Neuronal stem cell (in vitro differentiated cells): Measurements from ENCODE around the gene BAZ1A.

ENCODE experiments used
- DNase-seq: peaks from one replicate; pipeline ENCODE4 v3.0.0-alpha.2; 2013; ENCODE audit warnings: low spot score
- H2AFZ ChIP-seq: one replicate; pipeline ENCODE4 v1.6.1; 2013; ENCODE audit warnings: mild to moderate bottlenecking, low read length, inconsistent platforms
- H2AK5ac ChIP-seq: 2 replicates; pipeline ENCODE4 v1.6.1; 2013; ENCODE audit warnings: low read depth, mild to moderate bottlenecking, inconsistent platforms, low read length, moderate library complexity, mixed read lengths
- H2BK120ac ChIP-seq: 2 replicates; pipeline ENCODE4 v1.6.1; 2013; ENCODE audit warnings: low read depth, mild to moderate bottlenecking, inconsistent platforms, low read length, moderate library complexity, mixed read lengths
- H2BK12ac ChIP-seq: one replicate; pipeline ENCODE4 v1.6.1; 2013; ENCODE audit warnings: low read length, inconsistent platforms
- H2BK15ac ChIP-seq: 2 replicates; pipeline ENCODE4 v1.6.1; 2013; ENCODE audit warnings: mild to moderate bottlenecking, low read length, inconsistent platforms, mixed read lengths
- H2BK5ac ChIP-seq: one replicate; pipeline ENCODE4 v1.6.1; 2013; ENCODE audit warnings: inconsistent platforms, mild to moderate bottlenecking, low read length, moderate library complexity
- H3K14ac ChIP-seq: one replicate; pipeline ENCODE4 v1.6.1; 2013; ENCODE audit warnings: low read length, inconsistent platforms
- H3K18ac ChIP-seq: 2 replicates; pipeline ENCODE4 v1.6.1; 2013; ENCODE audit warnings: low read length, inconsistent platforms
- H3K23ac ChIP-seq: 2 replicates; pipeline ENCODE4 v1.6.1; 2013; ENCODE audit warnings: low read depth, mild to moderate bottlenecking, mixed read lengths, low read length, inconsistent platforms; ENCODE audit not compliant: poor library complexity
- H3K27ac ChIP-seq: replicated peaks from 3 replicates; pipeline ENCODE4 v1.5.1; 2013; ENCODE audit warnings: low read length, inconsistent platforms
- H3K27me3 ChIP-seq, 3 experiments: 2 replicates each; pipeline ENCODE4 v1.6.1; 2013; ENCODE audit warnings: low read length in 3 of 3, mild to moderate bottlenecking in 2 of 3, inconsistent platforms in 1 of 3, low read depth in 1 of 3, mixed read lengths in 1 of 3, moderate library complexity in 1 of 3; ENCODE audit not compliant: control insufficient read depth in 3 of 3, insufficient read depth in 3 of 3
- H3K36me3 ChIP-seq, 2 donors: replicated peaks in 1 of 2; 2 replicates each; pipeline ENCODE4 v1.6.1; 2013; ENCODE audit warnings: low read length in 2 of 2; ENCODE audit not compliant: control insufficient read depth in 2 of 2, insufficient read depth in 2 of 2
- H3K4ac ChIP-seq: 2 replicates; pipeline ENCODE4 v1.6.1; 2013; ENCODE audit warnings: inconsistent platforms, mild to moderate bottlenecking, low read length, moderate library complexity
- H3K4me1 ChIP-seq, 2 donors: 1 replicate in 1 of 2; 2 replicates in 1 of 2; pipeline ENCODE4 v1.6.1; 2013; ENCODE audit warnings: low read length in 2 of 2, low read depth in 1 of 2; ENCODE audit not compliant: control insufficient read depth in 2 of 2, insufficient read depth in 1 of 2
- H3K4me2 ChIP-seq: one replicate; pipeline ENCODE4 v1.6.1; 2013; ENCODE audit warnings: mild to moderate bottlenecking, low read length, inconsistent platforms; ENCODE audit not compliant: insufficient read depth, poor library complexity, severe bottlenecking
- H3K4me3 ChIP-seq, 2 donors: 2 replicates each; pipeline ENCODE4 v1.5.1; 2013; ENCODE audit warnings: low read length in 2 of 2, mild to moderate bottlenecking in 2 of 2, inconsistent platforms in 1 of 2, moderate library complexity in 1 of 2
- H3K79me1 ChIP-seq: one replicate; pipeline ENCODE4 v1.6.1; 2013; ENCODE audit warnings: low read depth, mild to moderate bottlenecking, inconsistent platforms, low read length, moderate library complexity
- H3K9ac ChIP-seq: one replicate; pipeline ENCODE4 v1.6.1; 2013; ENCODE audit warnings: mild to moderate bottlenecking, low read depth, low read length, inconsistent platforms; ENCODE audit not compliant: poor library complexity
- H3K9me3 ChIP-seq, 2 donors: replicated peaks in 1 of 2; 2 replicates each; pipeline versions ENCODE3 to v1.6.1; 2013; ENCODE audit warnings: low read length in 2 of 2, mild to moderate bottlenecking in 2 of 2, inconsistent platforms in 1 of 2, low read depth in 1 of 2, mixed read lengths in 1 of 2, moderate library complexity in 1 of 2; ENCODE audit not compliant: control insufficient read depth in 2 of 2, insufficient read depth in 1 of 2
- H4K8ac ChIP-seq: one replicate; pipeline ENCODE4 v1.6.1; 2013; ENCODE audit warnings: low read depth, mild to moderate bottlenecking, inconsistent platforms, low read length, moderate library complexity
- H4K91ac ChIP-seq: one replicate; pipeline ENCODE4 v1.6.1; 2013; ENCODE audit warnings: low read length, low read depth, mild to moderate bottlenecking, inconsistent platforms; ENCODE audit not compliant: poor library complexity
- WGBS, 2 donors: extraction: QIAGEN DNeasy Blood & Tissue Kit; methylation state at CpG; one replicate each; pipeline ENCODE4 v1.1.7; 2013; ENCODE audit warnings: missing lambda C conversion rate in 2 of 2, mixed read lengths in 1 of 2; ENCODE audit not compliant: insufficient read length in 2 of 2, insufficient replicate concordance in 1 of 2; ENCODE audit errors: extremely low coverage in 2 of 2; 5-methylcytosine and 5-hydroxymethylcytosine counted together

The BAZ1A gene

DNA sequence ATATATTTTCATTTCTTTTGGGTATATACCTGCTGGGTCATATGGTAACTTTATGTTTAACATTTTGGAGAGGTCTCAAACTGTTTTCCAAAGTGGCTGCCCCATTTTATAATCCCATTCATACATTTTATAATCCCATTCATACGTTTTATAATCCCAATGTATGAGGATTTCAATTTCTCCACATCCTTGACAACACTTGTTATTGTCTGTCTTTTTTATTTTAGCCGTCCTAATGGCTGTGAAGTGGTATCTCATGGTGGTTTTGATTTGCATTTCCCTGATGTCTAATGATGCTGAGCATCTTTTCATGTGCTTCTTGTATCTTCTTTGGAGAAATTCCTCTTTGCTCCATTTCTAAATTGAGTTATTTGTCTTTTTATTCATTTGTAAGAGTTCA is 154.0 kb downstream of the BAZ1A start:
- 100% methylated on average over 1 of the region's 2 CpGs; no CpG with 5 or more reads in 1 of the 2 donors for WGBS, 2 donors
- no peak overlapping the region for H3K27ac ChIP-seq
- no peak overlapping the region for H3K14ac ChIP-seq
- no peak overlapping the region for H4K8ac ChIP-seq
- H3K9ac ChIP-seq: no peak overlapping the region
- peaks cover 0 to under 1% (median 0%) of the 10 kb centered on the region in 3 experiments for H3K27me3 ChIP-seq
- H2BK120ac ChIP-seq: no peak overlapping the region
- H3K4me1 ChIP-seq: no peaks in the 10 kb centered on the region
- H2BK15ac ChIP-seq: no peak overlapping the region
- H3K4me2 ChIP-seq: no peak overlapping the region
- H3K79me1 ChIP-seq: no peaks in the 10 kb centered on the region
- no peak overlapping the region for H2AK5ac ChIP-seq
- no peaks in the 10 kb centered on the region for H3K36me3 ChIP-seq
- H3K18ac ChIP-seq: no peak overlapping the region
- no peak overlapping the region for H3K23ac ChIP-seq
- no peak overlapping the region for H2BK12ac ChIP-seq
- H2AFZ ChIP-seq: no peak overlapping the region
- H2BK5ac ChIP-seq: no peak overlapping the region
- no peak for DNase-seq
- no peaks in the 10 kb centered on the region for H3K9me3 ChIP-seq
- H3K4ac ChIP-seq: no peak overlapping the region
- no peak overlapping the region for H4K91ac ChIP-seq
- H3K4me3 ChIP-seq: no peak overlapping the region

- H3K4me2 ChIP-seq: no peak overlapping the region
- H3K23ac ChIP-seq: no peak overlapping the region
- no peaks in the 10 kb centered on the region for H3K4me1 ChIP-seq
- no peak overlapping the region for H2BK120ac ChIP-seq
- H2AFZ ChIP-seq: no peak overlapping the region
- no peaks in the 10 kb centered on the region for H3K9me3 ChIP-seq
- H3K9ac ChIP-seq: no peak overlapping the region
- no peak overlapping the region for H2AK5ac ChIP-seq
- H2BK12ac ChIP-seq: no peak overlapping the region
- H2BK5ac ChIP-seq: no peak overlapping the region
- no peak overlapping the region for H3K4me3 ChIP-seq
- H4K91ac ChIP-seq: no peak overlapping the region
- no peaks in the 10 kb centered on the region for H3K36me3 ChIP-seq
- no CpG with 5 or more reads among the region's 4 CpGs for WGBS, 2 donors
- H3K18ac ChIP-seq: no peak overlapping the region
- H4K8ac ChIP-seq: no peak overlapping the region
- peaks cover 0 to 15% (median 0%) of the 10 kb centered on the region in 3 experiments for H3K27me3 ChIP-seq
- no peak overlapping the region for H3K14ac ChIP-seq
- no peak for DNase-seq
- no peak overlapping the region for H3K27ac ChIP-seq
- H3K4ac ChIP-seq: no peak overlapping the region
- no peak overlapping the region for H2BK15ac ChIP-seq
- H3K79me1 ChIP-seq: no peaks in the 10 kb centered on the region
These were observed 156.3 kb downstream of the BAZ1A start for GRCh38 chr14:34718750-34719304.

- Histone ChIP-seq H3K4me3 (peak overlapping the region in 1 of 2 donors; percentile 84), H3K79me1 (no peaks in the 10 kb centered on the region), H3K23ac (no peak overlapping the region), H3K27me3 (peaks cover 0 to 15% (median 0%) of the 10 kb centered on the region in 3 experiments), H4K91ac (no peak overlapping the region), H3K18ac (no peak overlapping the region), H2BK12ac (no peak overlapping the region), H4K8ac (no peak overlapping the region), H2BK15ac (no peak overlapping the region), H2AFZ (peak overlapping the region; percentile 99), H3K9ac (no peak overlapping the region), H2BK120ac (no peak overlapping the region), H3K9me3 (no peaks in the 10 kb centered on the region), H3K4ac (no peak overlapping the region), H3K4me2 (no peak overlapping the region), H2BK5ac (no peak overlapping the region), H3K4me1 (peaks cover 0 to 6% of the 10 kb centered on the region in 2 donors), H3K36me3 (peaks cover 0 to 27% of the 10 kb centered on the region in 2 donors), H3K27ac (no peak overlapping the region), H2AK5ac (no peak overlapping the region), H3K14ac (no peak overlapping the region)
- no CpG with 5 or more reads among the region's 8 CpGs for WGBS, 2 donors
- no peak for DNase-seq
These were observed 159.9 kb downstream of the BAZ1A start for GRCh38 chr14:34715127-34715863.

DNA sequence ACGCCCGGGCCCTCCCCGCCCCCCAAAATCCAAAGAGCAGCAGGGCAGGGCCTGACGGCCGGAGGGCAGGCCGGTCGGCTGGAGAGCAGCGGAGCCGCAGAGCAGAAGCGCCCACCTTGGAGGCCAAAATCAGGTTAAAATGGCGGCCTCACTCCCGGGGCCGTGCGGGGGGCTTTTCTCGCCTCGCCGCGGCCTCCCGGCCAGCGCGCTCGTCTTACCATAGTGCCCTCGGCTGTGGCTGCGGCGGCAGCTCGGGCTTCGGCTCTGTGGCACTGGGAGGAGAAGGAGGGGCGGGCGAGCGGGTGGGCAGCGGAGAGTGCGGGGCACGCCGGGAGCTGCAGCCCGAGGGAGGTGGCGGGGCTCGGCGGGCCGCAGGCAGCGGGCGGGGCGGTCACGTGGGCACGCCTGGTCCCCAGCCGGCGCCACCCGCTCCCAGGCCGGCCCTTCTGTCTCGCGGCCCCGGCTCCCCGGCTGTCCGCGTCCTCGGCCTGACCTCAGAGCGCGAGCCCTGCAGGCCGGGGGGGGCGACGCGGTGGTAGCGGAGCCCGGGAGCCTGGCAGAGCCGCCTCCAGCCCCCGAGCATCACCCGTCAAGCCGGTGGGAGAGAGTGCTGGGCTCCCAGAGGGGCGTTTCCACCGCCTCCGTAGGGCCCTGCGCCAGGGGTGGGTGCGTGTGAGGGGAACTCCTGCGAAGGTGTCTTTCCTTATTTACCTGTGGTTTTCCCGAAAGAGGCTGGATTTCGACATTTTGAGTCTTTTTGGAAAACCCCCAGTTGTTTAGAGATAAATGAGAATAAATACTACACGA is 160.6 kb downstream of the BAZ1A start, which contains the start of gene CFL2:
TSS of gene CFL2 (minus strand) at position 274 of the 807 bp plus-strand sequence. CDS start at position 221, 53 bp downstream.
- Histone ChIP-seq H3K4ac (no peak within 1 kb of the TSS), H3K27ac (peak within 1 kb of the TSS; percentile 89), H2BK120ac (no peak within 1 kb of the TSS), H3K23ac (no peak within 1 kb of the TSS), H3K4me1 (peaks cover 0 to 6% of the 10 kb centered on the region in 2 donors), H4K8ac (peak within 1 kb of the TSS; percentile 89), H3K4me3 (peak within 1 kb of the TSS; percentile 84 to 92), H2BK5ac (no peak within 1 kb of the TSS), H3K36me3 (peaks cover 0 to 27% of the 10 kb centered on the region in 2 donors), H4K91ac (no peak within 1 kb of the TSS), H3K79me1 (no peaks in the 10 kb centered on the region), H3K27me3 (peaks cover 0 to 15% (median 0%) of the 10 kb centered on the region in 3 experiments), H2AFZ (peak within 1 kb of the TSS; percentile 99), H3K9me3 (no peaks in the 10 kb centered on the region), H2BK12ac (no peak within 1 kb of the TSS), H3K9ac (peak within 1 kb of the TSS; percentile 90), H2BK15ac (no peak within 1 kb of the TSS), H3K4me2 (peak within 1 kb of the TSS; percentile 69), H3K14ac (peak within 1 kb of the TSS; percentile 43), H3K18ac (peak within 1 kb of the TSS; percentile 96), H2AK5ac (no peak within 1 kb of the TSS)
- WGBS, 2 donors: no CpG with 5 or more reads among the region's 76 CpGs
- peak; percentile 87 for DNase-seq
